Measurements from ENCODE around the gene PEPD. TPM values are rescaled to one million over a fixed set of nuclear protein-coding genes. Genes with fewer than 3 reads are reported as not detected.

PEPD gene
- total RNA-seq, 1 donor from 2014 or later, result 39.2 TPM

DNA sequence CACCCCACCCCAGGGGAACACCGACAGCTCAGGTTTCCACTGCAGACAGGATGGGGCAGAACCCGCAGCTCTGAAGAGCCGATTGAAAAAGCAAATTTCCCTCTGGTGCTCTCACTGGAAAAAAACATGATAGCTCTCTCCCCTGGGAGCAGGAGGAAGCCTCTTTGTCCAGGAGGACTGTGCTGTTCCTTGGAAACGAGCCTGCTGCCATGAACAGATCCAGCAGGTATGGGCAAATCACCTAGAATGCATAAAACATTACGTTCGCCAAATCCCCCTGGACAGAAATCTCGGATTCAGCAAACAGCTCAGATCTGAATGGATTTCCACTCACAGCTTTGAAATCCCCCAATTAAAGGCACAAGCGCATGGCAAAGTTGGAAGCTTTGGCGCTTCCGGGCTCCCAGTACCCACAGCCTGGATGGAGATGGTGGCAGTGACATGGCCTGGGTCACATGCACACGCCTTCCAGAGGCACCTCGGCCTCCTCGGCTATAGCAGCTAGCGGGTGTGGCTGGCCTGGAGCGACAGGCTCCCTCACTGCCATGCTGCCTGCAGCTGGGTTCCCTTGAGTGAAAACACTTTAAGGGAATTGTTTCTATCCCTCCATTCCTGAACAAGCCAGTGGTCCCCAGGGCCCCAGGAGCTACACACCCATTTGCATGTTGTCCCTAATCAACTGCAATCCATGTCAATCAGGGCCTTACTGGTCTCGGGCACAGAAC lies 89.0 kb downstream of the PEPD start:
- Mint-ChIP-seq H3K27ac (no peak overlapping the region), H3K27me3 (no peaks in the 10 kb centered on the region), H3K4me1 (ENCODE audit: low read depth) (no peaks in the 10 kb centered on the region), H3K4me3 (ENCODE audit: low read depth) (no peak overlapping the region), H3K36me3 (ENCODE audit: insufficient read depth) (no peaks in the 10 kb centered on the region), H3K9me3 (ENCODE audit: low read depth) (no peaks in the 10 kb centered on the region)
- DNase-seq (ENCODE audit: low spot score, unreplicated experiment), result no peak
- no peak for TF ChIP-seq CTCF (IDR thresholded peaks at IDR 0.05; ENCODE audit: unreplicated experiment)

GRCh38 chr19:33432015-33432414 lies 89.6 kb downstream of the PEPD start:
- no peak for TF ChIP-seq CTCF (IDR thresholded peaks at IDR 0.05; ENCODE audit: unreplicated experiment)
- no peaks in the 10 kb centered on the region for H3K9me3 Mint-ChIP-seq (ENCODE audit: low read depth)
- no peak overlapping the region for H3K27ac Mint-ChIP-seq
- DNase-seq (ENCODE audit: low spot score, unreplicated experiment), result no peak
- no peaks in the 10 kb centered on the region for H3K27me3 Mint-ChIP-seq
- H3K4me1 Mint-ChIP-seq (ENCODE audit: low read depth), result no peaks in the 10 kb centered on the region
- H3K36me3 Mint-ChIP-seq (ENCODE audit: insufficient read depth), result no peaks in the 10 kb centered on the region
- no peak overlapping the region for H3K4me3 Mint-ChIP-seq (ENCODE audit: low read depth)

DNA sequence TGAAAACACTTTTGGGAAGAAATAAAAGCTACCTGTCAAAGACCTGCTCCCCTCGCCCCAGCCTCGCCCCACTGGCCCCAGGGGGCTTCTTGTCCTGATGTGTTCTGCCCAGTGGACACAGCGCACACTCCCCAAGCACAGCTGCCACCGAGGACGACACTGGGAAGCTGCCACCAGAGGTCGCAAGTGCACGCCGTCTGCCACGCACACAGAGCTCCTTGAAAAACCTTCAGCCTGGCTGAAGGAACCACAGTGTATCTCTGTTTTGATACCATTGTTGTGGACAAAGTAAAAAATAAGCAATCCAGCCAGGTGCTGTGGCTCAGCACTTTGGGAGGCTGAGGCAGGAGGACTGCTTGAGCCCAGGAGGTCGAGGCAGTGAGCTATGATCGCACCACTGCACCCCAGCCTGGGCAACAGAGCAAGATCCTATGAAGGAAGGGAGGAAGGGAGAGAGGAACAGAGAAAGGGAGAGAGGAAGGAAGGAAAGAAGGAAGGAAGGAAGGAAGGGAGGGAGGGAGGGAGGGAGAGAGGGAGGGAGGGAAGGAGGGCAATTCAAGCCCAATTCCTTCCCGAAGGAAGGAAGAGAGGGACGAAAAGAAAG lies 90.8 kb downstream of the PEPD start:
- Mint-ChIP-seq H3K4me1 (ENCODE audit: low read depth) (no peaks in the 10 kb centered on the region), H3K27ac (no peak overlapping the region), H3K4me3 (ENCODE audit: low read depth) (no peak overlapping the region), H3K36me3 (ENCODE audit: insufficient read depth) (no peaks in the 10 kb centered on the region), H3K9me3 (ENCODE audit: low read depth) (no peaks in the 10 kb centered on the region), H3K27me3 (no peaks in the 10 kb centered on the region)
- peak; percentile 90 for TF ChIP-seq CTCF (IDR thresholded peaks at IDR 0.05; ENCODE audit: unreplicated experiment)
- peak; percentile 69 for DNase-seq (ENCODE audit: low spot score, unreplicated experiment)

DNA sequence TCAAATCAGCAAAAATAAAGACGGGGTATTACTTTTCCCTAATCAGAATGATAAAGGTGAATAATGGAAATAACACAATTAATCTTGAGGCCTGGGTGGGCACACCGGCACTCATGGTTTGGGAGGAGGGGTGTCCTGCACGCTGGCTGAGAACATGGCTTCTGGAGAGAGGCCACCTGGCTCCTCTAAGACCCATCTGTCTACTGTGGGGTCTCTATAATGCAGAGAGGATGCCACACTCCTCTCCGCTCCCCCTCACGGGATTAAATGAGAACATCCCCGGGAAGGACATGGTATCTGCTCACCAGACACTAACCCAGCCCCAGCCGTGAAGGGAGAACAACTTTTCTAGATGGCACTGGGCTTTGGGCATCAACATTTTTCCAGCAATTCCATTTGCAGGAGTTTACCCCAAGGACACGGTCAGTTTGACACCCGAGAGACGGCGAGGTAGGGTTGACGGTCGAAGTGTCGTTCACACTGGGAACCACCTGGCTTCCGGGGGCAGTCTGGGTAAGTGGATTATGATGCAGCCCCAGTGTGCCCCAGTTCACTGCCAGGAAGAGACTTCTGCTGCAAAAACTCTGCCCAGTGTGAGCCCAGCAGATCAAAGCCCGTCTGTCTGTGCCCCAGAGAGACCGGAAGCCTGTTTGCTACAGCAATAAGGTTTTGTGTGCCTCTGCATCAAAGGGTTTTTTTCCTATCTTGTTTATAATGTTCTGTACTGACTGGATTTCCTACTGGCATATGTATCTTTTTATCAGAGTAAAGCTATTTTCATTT lies 91.5 kb downstream of the PEPD start:
- Mint-ChIP-seq H3K4me1 (ENCODE audit: low read depth) (no peaks in the 10 kb centered on the region), H3K27ac (no peak overlapping the region), H3K36me3 (ENCODE audit: insufficient read depth) (no peaks in the 10 kb centered on the region), H3K9me3 (ENCODE audit: low read depth) (no peaks in the 10 kb centered on the region), H3K4me3 (ENCODE audit: low read depth) (no peak overlapping the region), H3K27me3 (no peaks in the 10 kb centered on the region)
- no peak for TF ChIP-seq CTCF (IDR thresholded peaks at IDR 0.05; ENCODE audit: unreplicated experiment)
- no peak for DNase-seq (ENCODE audit: low spot score, unreplicated experiment)

DNA sequence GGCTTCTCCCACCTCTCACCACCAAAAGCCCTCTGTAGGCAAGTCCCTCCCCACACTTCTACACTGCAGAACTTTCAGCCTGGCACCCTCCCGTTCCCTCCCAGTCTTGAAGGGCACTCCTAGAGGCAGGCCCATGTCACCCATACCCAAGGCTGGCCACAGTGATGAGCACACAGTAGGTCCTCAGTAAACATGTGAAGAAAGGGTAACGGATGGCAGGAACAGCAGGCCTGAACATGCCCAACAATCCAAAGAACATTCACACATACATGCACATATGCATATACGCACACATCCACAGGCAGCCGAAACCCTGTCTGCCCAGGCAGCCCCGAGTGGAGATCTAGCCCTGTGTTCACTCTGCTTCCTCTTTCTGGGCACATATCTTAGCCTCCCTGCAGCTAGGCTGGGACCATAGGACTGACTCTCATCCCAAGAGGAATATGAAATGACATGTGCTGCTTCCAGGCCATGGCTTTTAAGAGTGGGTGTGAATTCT lies 92.9 kb downstream of the PEPD start:
- DNase-seq (ENCODE audit: low spot score, unreplicated experiment), result no peak
- no peak for TF ChIP-seq CTCF (IDR thresholded peaks at IDR 0.05; ENCODE audit: unreplicated experiment)
- no peak overlapping the region for H3K4me3 Mint-ChIP-seq (ENCODE audit: low read depth)
- no peaks in the 10 kb centered on the region for H3K9me3 Mint-ChIP-seq (ENCODE audit: low read depth)
- no peaks in the 10 kb centered on the region for H3K4me1 Mint-ChIP-seq (ENCODE audit: low read depth)
- no peaks in the 10 kb centered on the region for H3K27me3 Mint-ChIP-seq
- no peak overlapping the region for H3K27ac Mint-ChIP-seq
- H3K36me3 Mint-ChIP-seq (ENCODE audit: insufficient read depth), result no peaks in the 10 kb centered on the region

Data from progenitor cell of endocrine pancreas (in vitro differentiated cells).